HepG2 (cell line): ENCODE data around the gene TEKT5. TPM values are rescaled to one million over a fixed set of nuclear protein-coding genes. Genes with fewer than 3 reads are reported as not detected.

Experiments
- CBFB ChIP-seq: sonication (generic); formaldehyde crosslinking; IDR thresholded peaks from 2 replicates; pipeline ENCODE4 v1.4.0; 2020; ENCODE audit warnings: missing genetic modification reagents
- FOSL1 ChIP-seq: sonication (generic); formaldehyde crosslinking; IDR thresholded peaks from 2 replicates; pipeline ENCODE4 v1.9.0; 2021; ENCODE audit warnings: missing genetic modification reagents, borderline replicate concordance
- FOXA3 ChIP-seq: IDR thresholded peaks from 2 replicates; pipeline ENCODE4 v1.6.1; 2016; ENCODE audit warnings: missing genetic modification reagents, missing compliant biosample characterization
- FOXO1 ChIP-seq: sonication (generic); formaldehyde crosslinking; IDR thresholded peaks from 2 replicates; pipeline ENCODE4 v1.4.0; 2020; ENCODE audit warnings: missing genetic modification reagents
- GABPB1 ChIP-seq: IDR thresholded peaks from 2 replicates; pipeline ENCODE4 v1.6.1; 2016; ENCODE audit warnings: mild to moderate bottlenecking, missing genetic modification reagents, moderate library complexity, missing compliant biosample characterization
- GFI1 ChIP-seq: sonication (generic); formaldehyde crosslinking; IDR thresholded peaks from 2 replicates; pipeline ENCODE4 v1.5.0; 2020; ENCODE audit warnings: missing genetic modification reagents, mild to moderate bottlenecking, borderline replicate concordance
- HDAC1 ChIP-seq: sonication (generic); formaldehyde crosslinking; IDR thresholded peaks from 2 replicates; pipeline ENCODE4 v1.5.1; 2020; ENCODE audit warnings: mild to moderate bottlenecking, missing genetic modification reagents
- IRX3 ChIP-seq: sonication (generic); formaldehyde crosslinking; IDR thresholded peaks from 2 replicates; pipeline ENCODE4 v1.8.1; 2023; ENCODE audit warnings: mild to moderate bottlenecking, low read depth, missing genetic modification reagents, borderline replicate concordance
- JUN ChIP-seq: sonication (generic); formaldehyde crosslinking; IDR thresholded peaks from 2 replicates; pipeline ENCODE4 v1.4.0; 2020; ENCODE audit warnings: mild to moderate bottlenecking, missing genetic modification reagents
- KDM1A ChIP-seq: IDR thresholded peaks from 2 replicates; pipeline ENCODE4 v1.6.1; 2016; ENCODE audit warnings: missing compliant biosample characterization
- MXD1 ChIP-seq: sonication (generic); formaldehyde crosslinking; IDR thresholded peaks from 2 replicates; pipeline ENCODE4 v1.4.0; 2020; ENCODE audit warnings: mild to moderate bottlenecking, missing genetic modification reagents
- NR2F6 ChIP-seq, 2 experiments: IDR thresholded peaks; 2 replicates each; pipeline ENCODE4 v1.6.1; 2016; ENCODE audit warnings: antibody characterized with exemption in 1 of 2, mild to moderate bottlenecking in 1 of 2
- SNRNP70 ChIP-seq: fragments of 200-400 bp; formaldehyde crosslinking; IDR thresholded peaks from 2 replicates; pipeline ENCODE4 v1.6.1; 2017; ENCODE audit warnings: mild to moderate bottlenecking, low read depth, low read length, moderate library complexity
- SOX5 ChIP-seq: IDR thresholded peaks from 2 replicates; pipeline ENCODE4 v1.6.1; 2016; ENCODE audit warnings: borderline replicate concordance
- TBX2 ChIP-seq: sonication (generic); formaldehyde crosslinking; IDR thresholded peaks from 2 replicates; pipeline ENCODE4 v1.5.0; 2020; ENCODE audit warnings: missing genetic modification reagents, mild to moderate bottlenecking, borderline replicate concordance
- TFAP4 ChIP-seq: sonication (generic); IDR thresholded peaks from 2 replicates; pipeline ENCODE4 v1.6.1; 2016; ENCODE audit warnings: low read depth, borderline replicate concordance
- ZBTB8A ChIP-seq: sonication (generic); formaldehyde crosslinking; IDR thresholded peaks from 2 replicates; pipeline ENCODE4 v1.4.0; 2020; ENCODE audit warnings: mild to moderate bottlenecking, low read depth, missing genetic modification reagents, borderline replicate concordance
- ZNF10 ChIP-seq: sonication (generic); formaldehyde crosslinking; IDR thresholded peaks from 2 replicates; pipeline ENCODE4 v1.4.0; 2020; ENCODE audit warnings: mild to moderate bottlenecking, low read depth, missing genetic modification reagents, borderline replicate concordance
- ZNF205 ChIP-seq: IDR thresholded peaks from 2 replicates; pipeline ENCODE4 v1.6.1; 2018; ENCODE audit warnings: missing biosample characterization, missing genetic modification reagents
- ZNF232 ChIP-seq: sonication (generic); formaldehyde crosslinking; IDR thresholded peaks from 2 replicates; pipeline ENCODE4 v1.4.0; 2020; ENCODE audit warnings: missing genetic modification reagents, borderline replicate concordance
- ZNF446 ChIP-seq: sonication (generic); formaldehyde crosslinking; IDR thresholded peaks from 2 replicates; pipeline ENCODE4 v1.5.0; 2020; ENCODE audit warnings: mild to moderate bottlenecking, missing genetic modification reagents
- ZNF501 ChIP-seq: sonication (generic); formaldehyde crosslinking; IDR thresholded peaks from 2 replicates; pipeline ENCODE4 v1.5.1; 2020; ENCODE audit warnings: mild to moderate bottlenecking, moderate library complexity, missing genetic modification reagents
- ZNF644 ChIP-seq: IDR thresholded peaks from 2 replicates; pipeline ENCODE4 v1.6.1; 2016; ENCODE audit warnings: low read depth
- ZNF816 ChIP-seq: sonication (generic); formaldehyde crosslinking; IDR thresholded peaks from 2 replicates; pipeline ENCODE4 v1.8.0; 2022; ENCODE audit warnings: missing genetic modification reagents, mild to moderate bottlenecking, borderline replicate concordance
- ZNF839 ChIP-seq: sonication (generic); formaldehyde crosslinking; IDR thresholded peaks from 2 replicates; pipeline ENCODE4 v1.4.0; 2020; ENCODE audit warnings: missing genetic modification reagents, mild to moderate bottlenecking, borderline replicate concordance
- polyA plus RNA-seq, 8 experiments: library from polyadenylated mRNA; depleted of rRNA in 3 of 8; stranded (reverse) in 7 of 8; unstranded in 1 of 8; fragments of >200 nt; fragmentation: Illumina TruSeq in 4 of 8; extraction: Trizol in 4 of 8; gene quantifications; 2 replicates each; pipeline versions ENCODE4 v1.2.1 to v1.2.3, GENCODE V29; 2011 to 2016; ENCODE audit warnings: low read depth in 4 of 8, missing spikeins in 1 of 8, mixed read lengths in 1 of 8; ENCODE audit not compliant: insufficient read depth in 1 of 8
- total RNA-seq, 5 experiments: library from RNA; depleted of rRNA; stranded (reverse); fragments of >200 nt; fragmentation: Illumina TruSeq; extraction: Trizol; gene quantifications; 2 replicates each; pipeline ENCODE4 v1.2.3, GENCODE V29; 2016; ENCODE audit warnings: low read depth in 1 of 5
- TF ChIP-seq, protein P1 (sequence below): sonication (generic); formaldehyde crosslinking; IDR thresholded peaks from 2 replicates; pipeline ENCODE4 v1.4.0; 2020; ENCODE audit warnings: mild to moderate bottlenecking, missing genetic modification reagents

Gene TEKT5
- total and polyA plus RNA-seq, 2 of the 13 experiments (the other 11 are each of a cell fraction or from before 2014, with no cell fraction given) = 0.16 TPM; not detected in 1

DNA sequence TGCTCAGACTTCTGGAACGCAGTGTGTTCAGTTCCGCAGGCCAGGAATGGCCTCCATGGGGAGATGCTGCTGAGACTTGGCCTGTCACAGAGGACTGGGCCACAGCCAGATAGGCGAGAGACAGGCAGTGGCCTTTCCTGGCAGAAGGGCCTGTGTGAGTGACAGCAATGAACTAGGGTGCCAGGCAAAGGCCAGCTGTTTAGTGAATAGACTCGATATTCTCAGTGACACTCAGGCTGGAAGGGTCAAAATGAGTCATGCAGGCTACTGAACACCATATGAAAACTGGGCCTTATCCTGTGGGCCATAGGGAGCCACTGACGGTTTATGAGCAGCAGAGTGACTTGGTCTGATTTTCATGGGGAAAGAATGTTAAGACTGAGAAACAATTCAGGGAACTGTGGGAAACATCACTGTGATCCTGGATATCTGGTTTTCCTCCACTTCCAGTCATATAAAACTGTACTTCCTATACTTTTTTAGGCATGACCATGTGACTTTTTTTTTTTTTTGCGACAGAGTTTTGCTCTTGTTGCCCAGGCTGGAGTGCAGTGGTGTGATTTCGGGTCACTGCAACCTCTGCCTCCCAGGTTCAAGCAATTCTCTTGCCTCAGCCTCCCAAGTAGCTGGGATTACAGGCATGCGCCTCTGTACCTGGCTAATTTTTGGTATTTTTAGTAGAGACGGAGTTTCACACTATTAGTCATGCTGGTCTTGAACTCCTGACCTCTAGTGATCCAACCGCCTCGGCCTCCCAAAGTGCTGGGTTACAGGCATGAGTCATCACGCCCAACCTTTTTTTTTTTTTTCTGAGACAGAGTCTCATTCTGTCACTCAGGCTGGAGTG lies 43.7 kb upstream of the TEKT5 start (continued):
- TF ChIP-seq, protein P1, sequence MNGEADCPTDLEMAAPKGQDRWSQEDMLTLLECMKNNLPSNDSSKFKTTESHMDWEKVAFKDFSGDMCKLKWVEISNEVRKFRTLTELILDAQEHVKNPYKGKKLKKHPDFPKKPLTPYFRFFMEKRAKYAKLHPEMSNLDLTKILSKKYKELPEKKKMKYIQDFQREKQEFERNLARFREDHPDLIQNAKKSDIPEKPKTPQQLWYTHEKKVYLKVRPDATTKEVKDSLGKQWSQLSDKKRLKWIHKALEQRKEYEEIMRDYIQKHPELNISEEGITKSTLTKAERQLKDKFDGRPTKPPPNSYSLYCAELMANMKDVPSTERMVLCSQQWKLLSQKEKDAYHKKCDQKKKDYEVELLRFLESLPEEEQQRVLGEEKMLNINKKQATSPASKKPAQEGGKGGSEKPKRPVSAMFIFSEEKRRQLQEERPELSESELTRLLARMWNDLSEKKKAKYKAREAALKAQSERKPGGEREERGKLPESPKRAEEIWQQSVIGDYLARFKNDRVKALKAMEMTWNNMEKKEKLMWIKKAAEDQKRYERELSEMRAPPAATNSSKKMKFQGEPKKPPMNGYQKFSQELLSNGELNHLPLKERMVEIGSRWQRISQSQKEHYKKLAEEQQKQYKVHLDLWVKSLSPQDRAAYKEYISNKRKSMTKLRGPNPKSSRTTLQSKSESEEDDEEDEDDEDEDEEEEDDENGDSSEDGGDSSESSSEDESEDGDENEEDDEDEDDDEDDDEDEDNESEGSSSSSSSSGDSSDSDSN = no peak
- TF ChIP-seq CBFB (no peak), KDM1A (CRISPR knock-in tag) (no peak), ZNF839 (CRISPR knock-in tag) (no peak), FOSL1 (CRISPR knock-in tag) (peak; percentile 95), ZNF232 (0 out of 2 replicates have a peak, but pooled peaks have one; percentile 46), ZNF501 (peak; percentile 69), MXD1 (0 out of 2 replicates have a peak, but pooled peaks have one; percentile 19), GFI1 (peak; percentile 43; the same call in 1 of the 2 replicates), TBX2 (CRISPR knock-in tag) (peak; percentile 50; the same call in 1 of the 2 replicates), ZNF205 (CRISPR knock-in tag) (no peak), ZNF10 (no peak), TFAP4 (peak; percentile 66; the same call in 1 of the 2 replicates), IRX3 (CRISPR knock-in tag) (no peak), HDAC1 (peak; percentile 74), ZNF446 (CRISPR knock-in tag) (no peak), ZNF644 (CRISPR knock-in tag) (peak; percentile 62; the same call in 1 of the 2 replicates), JUN (CRISPR knock-in tag) (peak; percentile 96), FOXA3 (CRISPR knock-in tag) (0 out of 2 replicates have a peak, but pooled peaks have one; percentile 32), NR2F6 (IDR thresholded peaks at IDR 0.05) (peak; percentile 86), NR2F6 (CRISPR knock-in tag; IDR thresholded peaks at IDR 0.05) (peak; percentile 89), ZNF816 (CRISPR knock-in tag) (no peak), FOXO1 (CRISPR knock-in tag) (0 out of 2 replicates have a peak, but pooled peaks have one; percentile 17), SOX5 (CRISPR knock-in tag) (peak; percentile 61; the same call in 1 of the 2 replicates), ZBTB8A (CRISPR knock-in tag) (no peak), GABPB1 (0 out of 2 replicates have a peak, but pooled peaks have one; percentile 22), SNRNP70 (no peak)
